ENCODE results near the gene TBX10. TPM values are rescaled to one million over a fixed set of nuclear protein-coding genes. Genes with fewer than 3 reads are reported as not detected.

Gene TBX10
- total RNA-seq, 2 experiments from 2014 or later: not detected

GRCh38 chr11:67636962-67637361 is 2.6 kb downstream of the TBX10 start:
- POLR2A ChIA-PET: no interaction called here
- CTCF ChIA-PET: interaction anchor here (0.8 to 3.6 kb wide), 2 partner anchors 22 to 31 kb away, joined by 3 to 11 read pairs; no protein-coding TSS in a partner anchor

- POLR2A ChIA-PET: interaction anchor here (0.6 to 1.1 kb wide), 2 partner anchors 16 to 191 kb away, joined by 5 to 10 read pairs; partner anchors contain the start of gene ACY3
- CTCF ChIA-PET: interaction anchor here (1.2 to 2.1 kb wide), 3 partner anchors 13 to 79 kb away, joined by 3 to 7 read pairs (median 4); no protein-coding TSS in a partner anchor
Observed at GRCh38 chr11:67635231-67635521, 4.4 kb downstream of the TBX10 start.

- CTCF ChIA-PET: interaction anchor here (1.2 to 2.1 kb wide), 3 partner anchors 14 to 79 kb away, joined by 3 to 7 read pairs (median 4); no protein-coding TSS in a partner anchor
- POLR2A ChIA-PET: interaction anchor here (0.6 to 1.1 kb wide), 2 partner anchors 16 to 190 kb away, joined by 5 to 10 read pairs; partner anchors contain the start of gene ACY3
Observed at GRCh38 chr11:67634366-67635230, 5.0 kb downstream of the TBX10 start.

- CTCF ChIA-PET: no interaction called here
- POLR2A ChIA-PET: no interaction called here
Observed at GRCh38 chr11:67633758-67634365, 5.7 kb downstream of the TBX10 start.

GRCh38 chr11:67632982-67633755 is 6.4 kb downstream of the TBX10 start:
- ChIA-PET CTCF (no interaction called here), POLR2A (no interaction called here)

- POLR2A ChIA-PET: no interaction called here
- CTCF ChIA-PET: interaction anchor here (1.4 kb wide), 1 partner anchor 14 kb away, joined by 6 read pairs; no protein-coding TSS in a partner anchor
Observed at GRCh38 chr11:67632175-67632981, 7.2 kb downstream of the TBX10 start.

- ChIA-PET CTCF (interaction anchor here (1.4 kb wide), 1 partner anchor 14 kb away, joined by 6 read pairs; no protein-coding TSS in a partner anchor), POLR2A (no interaction called here)
Observed at GRCh38 chr11:67631853-67632174, 7.7 kb downstream of the TBX10 start.

- CTCF ChIA-PET: interaction anchor here (1.4 to 3.3 kb wide), 2 partner anchors 15 to 27 kb away, joined by 6 to 29 read pairs; no protein-coding TSS in a partner anchor
Observed at GRCh38 chr11:67631411-67631810, 8.2 kb downstream of the TBX10 start.

GRCh38 chr11:67630943-67631331 is 8.6 kb downstream of the TBX10 start:
- CTCF ChIA-PET: interaction anchor here (1.0 to 4.6 kb wide), 6 partner anchors 15 to 229 kb away, joined by 3 to 42 read pairs (median 8); partner anchors contain the start of genes ACY3 and PPP1CA
- POLR2A ChIA-PET: interaction anchor here (0.6 to 1.4 kb wide), 2 partner anchors 20 to 22 kb away, joined by 3 to 6 read pairs; partner anchors contain the start of gene ACY3

More at GRCh38 chr11:67631411-67631810, 8.2 kb downstream of the TBX10 start:
- POLR2A ChIA-PET: no interaction called here

GRCh38 chr11:67630228-67630942 is 9.2 kb downstream of the TBX10 start:
- ChIA-PET POLR2A (interaction anchor here (0.6 to 3.1 kb wide), 7 partner anchors 15 to 27 kb away, joined by 3 to 18 read pairs (median 5); partner anchors contain the start of gene ACY3), CTCF (interaction anchor here (1.0 to 4.6 kb wide), 11 partner anchors 15 to 229 kb away, joined by 3 to 42 read pairs (median 6); partner anchors contain the start of genes ACY3 and PPP1CA)

- CTCF ChIA-PET: interaction anchor here (0.6 to 4.6 kb wide), 19 partner anchors 10 to 228 kb away, joined by 3 to 42 read pairs (median 3); partner anchors contain the start of genes ACY3, GSTP1 and PPP1CA
- POLR2A ChIA-PET: interaction anchor here (0.7 to 3.1 kb wide), 7 partner anchors 12 to 28 kb away, joined by 3 to 18 read pairs (median 5); partner anchors contain the start of gene ACY3
Observed at GRCh38 chr11:67629386-67630227, 10.0 kb downstream of the TBX10 start, which contains the start of gene NUDT8. TSS of gene NUDT8 (minus strand) at chr11:67629937. CDS start at chr11:67629911, 26 bp downstream.

GRCh38 chr11:67628710-67629385 is 10.7 kb downstream of the TBX10 start:
- ChIA-PET POLR2A (interaction anchor here (1.0 to 3.1 kb wide), 4 partner anchors 11 to 29 kb away, joined by 3 to 18 read pairs (median 6); no protein-coding TSS in a partner anchor), CTCF (interaction anchor here (0.6 to 4.6 kb wide), 16 partner anchors 9 to 147 kb away, joined by 3 to 42 read pairs (median 4); partner anchors contain the start of genes ACY3 and GSTP1)

GRCh38 chr11:67627812-67628624 is 11.5 kb downstream of the TBX10 start:
- POLR2A ChIA-PET: interaction anchor here (2.2 to 3.1 kb wide), 2 partner anchors 12 to 15 kb away, joined by 6 to 18 read pairs; no protein-coding TSS in a partner anchor
- CTCF ChIA-PET: interaction anchor here (1.0 to 4.6 kb wide), 7 partner anchors 8 to 35 kb away, joined by 3 to 42 read pairs (median 7); no protein-coding TSS in a partner anchor

GRCh38 chr11:67627441-67627811 is 12.1 kb downstream of the TBX10 start:
- POLR2A ChIA-PET: no interaction called here
- CTCF ChIA-PET: interaction anchor here (4.6 kb wide), 1 partner anchor 12 kb away, joined by 42 read pairs; no protein-coding TSS in a partner anchor

- ChIA-PET CTCF (interaction anchor here (4.6 kb wide), 1 partner anchor 12 kb away, joined by 42 read pairs; no protein-coding TSS in a partner anchor), POLR2A (no interaction called here)
Observed at GRCh38 chr11:67626970-67627369, 12.6 kb downstream of the TBX10 start.
